HG02938 (cell line): ENCODE data around the gene XCR1.
"Not testable (repeated sequence)": the region's sequence is repeated elsewhere in the genome, so short reads cannot be mapped to it uniquely, and the experiment has no call there.

Source experiments
- ATAC-seq: cut with Tn5 transposase; IDR thresholded peaks from one replicate; pipeline ENCODE4 v1.9.1; 2021; ENCODE audit warnings: mild to moderate bottlenecking, moderate library complexity; ENCODE audit not compliant: unreplicated experiment

XCR1 gene

GRCh38 chr3:46046231-46046630 is 18.9 kb upstream of the XCR1 start:
- ATAC-seq: not testable (repeated sequence)

DNA sequence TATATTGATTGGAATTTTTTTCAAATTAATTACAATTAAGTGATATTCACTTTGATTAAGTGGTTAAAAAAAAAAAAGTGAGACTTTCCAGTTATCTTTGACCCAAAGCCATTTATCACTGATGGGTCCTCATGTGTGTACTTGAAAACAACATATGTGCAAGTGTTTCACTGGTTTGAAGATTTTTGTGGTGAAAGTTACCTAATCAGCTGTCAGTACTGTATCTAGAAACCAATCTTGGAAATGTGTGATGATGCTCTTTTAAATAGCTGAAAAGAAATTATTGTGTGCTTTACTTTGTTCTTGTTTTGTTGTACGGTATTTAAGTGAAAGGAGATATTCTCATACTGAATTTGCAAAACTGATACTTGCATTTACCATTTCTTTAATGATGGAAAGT is 11.6 kb upstream of the XCR1 start:
- ATAC-seq: no peak

GRCh38 chr3:46038071-46038470 is 10.8 kb upstream of the XCR1 start:
- ATAC-seq: not testable (repeated sequence)

DNA sequence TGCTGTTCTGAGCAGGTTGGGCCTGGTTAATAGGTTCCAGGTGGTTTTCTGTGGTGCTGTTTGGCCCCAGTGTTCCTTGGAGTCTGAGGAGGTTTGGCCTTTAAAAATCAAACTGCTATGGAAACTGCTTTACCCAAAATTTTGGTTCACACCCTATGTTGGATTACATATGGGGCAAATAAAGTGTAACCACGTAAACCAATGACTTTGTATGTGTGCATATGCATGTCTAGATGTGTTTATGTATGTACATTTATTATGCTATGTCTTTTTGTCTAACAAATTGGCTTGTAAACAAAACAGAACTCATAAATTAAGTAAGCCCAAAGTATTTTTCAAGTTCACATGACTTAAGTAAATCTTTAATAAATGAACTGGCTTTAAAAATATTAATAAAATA is 8.9 kb upstream of the XCR1 start:
- no peak for ATAC-seq

- ATAC-seq: no peak
Observed at GRCh38 chr3:46031747-46032146, 4.5 kb upstream of the XCR1 start.

- ATAC-seq: no peak
Observed at GRCh38 chr3:46031269-46031668, 4.0 kb upstream of the XCR1 start.

GRCh38 chr3:46030626-46031025 is 3.3 kb upstream of the XCR1 start:
- no peak for ATAC-seq

DNA sequence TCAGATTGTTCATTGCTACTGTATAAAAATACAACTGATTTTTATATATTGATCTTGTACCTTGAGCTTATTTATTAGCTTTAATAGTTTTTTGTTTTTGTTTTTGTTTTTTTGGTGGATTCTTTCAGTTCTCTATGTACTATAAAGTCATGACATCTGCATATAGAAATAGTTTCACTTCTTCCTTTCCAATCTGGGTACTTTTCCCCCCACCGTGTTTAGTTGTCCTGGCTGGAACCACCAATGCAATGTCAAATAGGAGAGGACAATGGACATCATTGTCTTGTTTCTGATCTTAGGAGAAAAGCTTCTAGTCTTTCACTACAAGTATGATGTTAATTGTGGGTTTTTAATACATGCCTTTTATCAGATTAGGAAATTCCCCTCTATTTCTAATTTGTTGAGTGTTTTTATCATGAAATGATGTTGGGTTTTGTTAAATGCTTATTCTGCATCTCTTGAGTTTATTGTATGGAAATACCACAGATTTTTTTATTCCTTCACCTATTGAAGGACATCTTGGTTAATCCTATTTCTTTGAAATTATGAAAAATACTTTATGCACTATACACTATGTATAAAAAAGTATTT is 2.8 kb upstream of the XCR1 start:
- ATAC-seq: no peak

DNA sequence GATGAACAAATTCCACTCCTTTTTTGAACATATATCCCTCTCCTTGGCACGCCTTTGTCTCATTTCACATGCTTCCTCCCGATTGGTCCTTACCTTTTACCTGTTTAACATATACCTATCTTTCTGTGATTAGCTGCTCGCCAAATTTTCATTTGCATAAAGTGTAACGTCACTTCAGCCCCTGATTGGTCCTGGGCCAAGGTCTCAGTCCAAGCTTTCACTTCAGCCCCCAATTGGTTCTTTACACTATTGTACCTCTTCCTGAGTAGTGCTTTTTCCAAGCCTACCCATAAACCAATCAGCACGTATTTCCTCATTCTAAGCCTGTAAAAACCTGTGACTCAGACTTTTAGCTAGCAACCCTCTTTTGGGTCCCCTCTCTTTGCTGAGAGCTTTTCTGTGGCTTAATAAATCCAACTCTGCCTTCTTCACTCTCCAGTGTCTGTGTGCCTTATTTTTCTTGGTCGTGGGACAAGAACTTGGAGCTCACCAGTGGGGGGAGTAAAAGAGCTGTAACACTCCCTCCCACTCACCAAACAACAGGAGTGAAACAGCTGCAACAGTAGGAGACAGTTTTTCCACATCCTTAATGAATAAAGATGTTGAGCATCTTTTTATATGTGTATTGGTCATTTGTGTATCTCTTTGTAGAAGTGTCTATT is 584 bp upstream of the XCR1 start:
- ATAC-seq: no peak

GRCh38 chr3:46025139-46025538 is 2.1 kb downstream of the XCR1 start:
- no peak for ATAC-seq

- ATAC-seq: no peak
Observed at GRCh38 chr3:46024131-46024530, 3.2 kb downstream of the XCR1 start.

DNA sequence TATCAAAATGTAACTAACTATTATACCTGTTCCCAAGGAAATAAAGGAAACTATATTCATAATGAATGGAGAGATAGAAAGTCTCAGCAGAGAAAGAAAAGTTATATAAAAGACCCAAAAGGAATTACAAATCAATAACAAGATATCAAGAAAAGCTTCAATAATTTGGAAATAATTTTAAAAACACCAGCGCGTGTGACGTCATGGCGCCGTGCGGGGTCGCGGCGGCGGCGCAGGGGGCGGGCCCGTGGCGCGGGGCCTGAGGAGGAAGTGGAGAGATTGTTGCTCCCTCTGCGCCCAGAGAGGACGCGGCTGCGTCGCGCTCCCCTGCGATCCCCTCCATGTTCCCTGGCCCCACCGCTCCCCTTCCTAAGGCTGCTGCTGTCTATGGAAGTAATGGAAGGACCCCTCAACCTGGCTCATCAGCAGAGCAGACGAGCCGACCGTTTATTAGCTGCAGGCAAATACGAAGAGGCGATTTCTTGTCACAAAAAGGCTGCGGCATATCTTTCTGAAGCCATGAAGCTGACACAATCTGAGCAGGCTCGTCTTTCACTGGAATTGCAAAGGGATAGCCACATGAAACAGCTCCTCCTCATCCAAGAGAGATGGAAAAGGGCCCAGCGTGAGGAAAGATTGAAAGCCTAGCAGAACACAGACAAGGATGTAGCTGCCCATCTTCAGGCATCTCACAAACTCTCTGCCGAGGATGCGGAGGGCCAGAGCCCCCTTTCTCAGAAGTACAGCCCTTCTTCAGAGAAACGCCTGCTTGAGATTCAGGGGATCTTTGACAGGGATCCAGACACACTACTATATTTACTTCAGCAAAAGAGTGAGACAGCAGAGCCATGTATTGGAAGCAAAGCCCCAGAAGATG is 4.1 kb downstream of the XCR1 start:
- ATAC-seq: no peak

- no peak for ATAC-seq
Observed at GRCh38 chr3:46021516-46021915, 5.8 kb downstream of the XCR1 start.

DNA sequence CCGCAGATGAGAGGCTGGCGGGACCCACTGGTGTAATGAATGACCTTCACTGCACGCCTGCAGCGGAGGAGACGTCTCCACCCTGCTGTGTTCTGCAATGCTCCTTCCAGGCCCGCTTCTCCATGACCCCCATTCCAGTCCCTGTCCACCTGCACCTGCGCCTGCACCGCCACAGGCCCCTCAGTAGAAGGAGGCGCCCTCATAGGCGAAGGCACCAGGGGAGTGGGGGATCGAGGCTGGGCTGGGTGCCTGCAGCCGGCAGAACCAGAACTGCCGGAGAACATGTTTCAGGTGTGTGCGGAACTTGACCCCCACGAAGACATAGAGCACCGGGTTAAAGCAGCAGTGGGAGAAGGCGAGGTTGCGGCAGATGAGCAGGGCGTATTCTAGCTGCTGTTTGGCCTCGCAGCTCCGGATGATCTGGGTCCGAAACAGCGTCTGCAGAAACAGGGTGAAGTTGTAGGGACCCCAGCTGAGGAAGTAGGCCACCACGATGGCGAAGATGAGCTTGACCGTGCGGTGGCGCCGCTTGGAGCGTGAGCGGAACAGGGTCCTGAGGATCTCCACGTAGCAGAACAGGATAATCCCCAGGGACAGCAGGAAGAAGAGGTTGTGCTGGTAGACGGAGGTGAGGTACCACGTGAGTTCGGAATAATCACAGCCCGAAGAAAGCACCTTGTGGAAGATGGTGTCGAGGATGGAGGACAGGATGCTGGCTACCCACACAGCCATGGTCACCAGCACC is 6.3 kb downstream of the XCR1 start:
- no peak for ATAC-seq

- no peak for ATAC-seq
Observed at GRCh38 chr3:46019707-46020106, 7.6 kb downstream of the XCR1 start.

DNA sequence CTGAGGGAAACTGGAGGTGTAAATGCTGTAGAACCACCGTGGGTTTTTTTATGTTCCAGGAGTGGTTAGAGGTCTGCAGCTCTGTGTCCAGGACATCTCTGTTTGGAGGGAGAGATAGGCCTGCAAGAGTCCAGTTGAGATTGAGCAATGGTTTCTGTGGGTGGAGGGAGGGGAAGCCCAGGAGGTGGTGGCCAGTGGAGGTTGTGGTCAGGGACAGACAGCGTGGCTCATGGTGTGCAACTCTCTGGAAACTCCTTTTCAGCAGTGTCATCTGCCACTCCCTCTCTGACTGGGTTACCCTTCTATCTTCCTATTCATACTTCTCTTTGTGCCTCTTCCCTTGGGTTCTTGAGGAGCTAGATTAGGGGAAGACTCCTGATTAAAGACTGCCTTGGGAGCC is 9.6 kb downstream of the XCR1 start:
- no peak for ATAC-seq

DNA sequence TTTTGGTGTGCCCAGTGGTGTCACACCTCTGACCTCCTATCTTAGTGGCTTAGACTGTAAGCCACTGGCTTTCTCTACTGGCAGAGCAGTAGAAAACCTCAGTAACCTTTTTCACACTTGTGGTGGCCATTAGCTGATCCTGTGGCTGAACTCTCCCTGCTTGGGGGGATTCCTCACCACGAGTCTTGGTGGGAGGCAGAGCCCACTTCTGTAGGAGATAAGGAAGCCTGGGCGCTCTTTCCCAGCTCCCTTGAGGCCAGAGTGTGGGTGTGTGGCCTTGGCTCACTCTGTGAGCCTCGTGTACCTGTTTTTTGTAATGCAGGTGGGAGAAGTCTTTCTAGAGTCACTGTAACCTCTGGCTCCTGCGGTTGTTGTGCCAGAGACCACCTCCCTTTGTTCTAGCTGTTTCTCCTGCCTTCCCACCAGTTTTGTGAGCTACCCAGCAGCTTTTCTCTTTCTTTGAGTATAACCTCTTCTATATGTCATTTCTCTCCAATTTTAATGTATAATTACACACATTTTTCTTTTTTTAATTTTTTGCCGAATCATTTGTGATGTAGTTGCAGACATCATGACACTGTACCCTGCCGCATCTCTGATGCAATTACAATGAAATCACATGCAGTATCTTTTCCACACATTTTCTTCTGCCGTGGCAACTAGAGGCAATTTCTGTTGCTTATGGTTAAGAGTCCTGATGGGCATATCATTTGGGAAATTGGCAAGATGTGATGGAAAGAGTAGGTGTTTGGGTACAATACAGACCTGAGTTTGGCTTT is 13.8 kb downstream of the XCR1 start:
- no peak for ATAC-seq

- no peak for ATAC-seq
Observed at GRCh38 chr3:46012246-46012645, 15.0 kb downstream of the XCR1 start.

GRCh38 chr3:46010519-46011113 is 16.7 kb downstream of the XCR1 start:
- no peak for ATAC-seq

- ATAC-seq: no peak
Observed at GRCh38 chr3:46008058-46008457, 19.2 kb downstream of the XCR1 start.
